ENCODE results near the gene SCARB2.

DNA sequence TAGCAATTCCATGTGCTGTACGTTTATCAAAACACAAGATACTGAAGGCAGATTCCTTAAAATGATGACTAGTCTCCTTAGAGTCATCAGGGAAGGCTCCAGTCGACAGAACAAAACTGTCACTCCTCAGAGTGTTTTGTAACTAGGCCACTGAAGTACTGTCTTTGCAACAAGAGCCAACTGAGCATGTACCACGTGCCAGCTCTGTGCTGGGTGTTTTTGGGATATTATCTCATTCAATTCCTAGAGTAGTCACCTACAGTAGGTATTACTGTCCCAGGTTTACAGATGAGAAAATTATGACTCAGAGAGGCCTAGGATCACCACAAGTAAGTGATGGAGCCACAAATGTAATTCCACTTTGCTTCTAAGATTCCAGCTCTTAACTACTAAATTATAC is 47.1 kb downstream of the SCARB2 start:
- TF ChIP-seq, protein P1, sequence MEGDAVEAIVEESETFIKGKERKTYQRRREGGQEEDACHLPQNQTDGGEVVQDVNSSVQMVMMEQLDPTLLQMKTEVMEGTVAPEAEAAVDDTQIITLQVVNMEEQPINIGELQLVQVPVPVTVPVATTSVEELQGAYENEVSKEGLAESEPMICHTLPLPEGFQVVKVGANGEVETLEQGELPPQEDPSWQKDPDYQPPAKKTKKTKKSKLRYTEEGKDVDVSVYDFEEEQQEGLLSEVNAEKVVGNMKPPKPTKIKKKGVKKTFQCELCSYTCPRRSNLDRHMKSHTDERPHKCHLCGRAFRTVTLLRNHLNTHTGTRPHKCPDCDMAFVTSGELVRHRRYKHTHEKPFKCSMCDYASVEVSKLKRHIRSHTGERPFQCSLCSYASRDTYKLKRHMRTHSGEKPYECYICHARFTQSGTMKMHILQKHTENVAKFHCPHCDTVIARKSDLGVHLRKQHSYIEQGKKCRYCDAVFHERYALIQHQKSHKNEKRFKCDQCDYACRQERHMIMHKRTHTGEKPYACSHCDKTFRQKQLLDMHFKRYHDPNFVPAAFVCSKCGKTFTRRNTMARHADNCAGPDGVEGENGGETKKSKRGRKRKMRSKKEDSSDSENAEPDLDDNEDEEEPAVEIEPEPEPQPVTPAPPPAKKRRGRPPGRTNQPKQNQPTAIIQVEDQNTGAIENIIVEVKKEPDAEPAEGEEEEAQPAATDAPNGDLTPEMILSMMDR (IDR thresholded peaks at IDR 0.05; ENCODE audit: poor library complexity) = no peak
- TF ChIP-seq EZH2 (IDR thresholded peaks at IDR 0.05; ENCODE audit: borderline replicate concordance) = no peak
